Activated CD4-positive, alpha-beta memory T cell treated with anti-CD3 and anti-CD28 coated beads for 36 hours (primary cell): Measurements from ENCODE around the gene FGFRL1. TPM values are rescaled to one million over a fixed set of nuclear protein-coding genes. Genes with fewer than 3 reads are reported as not detected.

Source experiments
- CTCF ChIA-PET: fragments of 350-600 bp; sonication (Branson Sonifier 250); formaldehyde crosslinking; loops from one replicate; lab custom pipeline; 2021; ENCODE audit warnings: antibody characterized with exemption, inconsistent platforms; lab: Charles Lee
- POLR2A ChIA-PET: fragments of 350-600 bp; sonication (Branson Sonifier 250); formaldehyde crosslinking; loops from one replicate; lab custom pipeline; 2021; ENCODE audit warnings: antibody characterized with exemption; lab: Charles Lee
- DNase-seq: peaks from one replicate; pipeline ENCODE4 v3.0.0-alpha.2; 2020
- H3K27ac Mint-ChIP-seq: one replicate; pipeline ENCODE4 v1.8.0; 2021; ENCODE audit warnings: mixed read lengths
- H3K27me3 Mint-ChIP-seq: one replicate; pipeline ENCODE4 v1.8.0; 2021; ENCODE audit warnings: mixed read lengths
- H3K36me3 Mint-ChIP-seq: one replicate; pipeline ENCODE4 v1.8.0; 2021; ENCODE audit warnings: mixed read lengths
- H3K4me1 Mint-ChIP-seq: one replicate; pipeline ENCODE4 v1.8.0; 2021; ENCODE audit warnings: low read depth, mixed read lengths
- H3K4me3 Mint-ChIP-seq: one replicate; pipeline ENCODE4 v1.8.0; 2021; ENCODE audit warnings: mild to moderate bottlenecking, mixed read lengths
- H3K9me3 Mint-ChIP-seq: one replicate; pipeline ENCODE4 v1.8.0; 2021; ENCODE audit warnings: mixed read lengths
- intact Hi-C: fragments of 100-400 bp; cut with micrococcal nuclease; formaldehyde crosslinking; loops from one replicate; pipeline ENCODE4 v1.15.1; 2023
- total RNA-seq, 2 experiments: library from RNA; stranded (reverse); gene quantifications; one replicate each; pipeline ENCODE4 v1.2.3, GENCODE V29; 2021

Gene FGFRL1
- total RNA-seq, 2 experiments from 2014 or later = 12.2 to 15.1 TPM

DNA sequence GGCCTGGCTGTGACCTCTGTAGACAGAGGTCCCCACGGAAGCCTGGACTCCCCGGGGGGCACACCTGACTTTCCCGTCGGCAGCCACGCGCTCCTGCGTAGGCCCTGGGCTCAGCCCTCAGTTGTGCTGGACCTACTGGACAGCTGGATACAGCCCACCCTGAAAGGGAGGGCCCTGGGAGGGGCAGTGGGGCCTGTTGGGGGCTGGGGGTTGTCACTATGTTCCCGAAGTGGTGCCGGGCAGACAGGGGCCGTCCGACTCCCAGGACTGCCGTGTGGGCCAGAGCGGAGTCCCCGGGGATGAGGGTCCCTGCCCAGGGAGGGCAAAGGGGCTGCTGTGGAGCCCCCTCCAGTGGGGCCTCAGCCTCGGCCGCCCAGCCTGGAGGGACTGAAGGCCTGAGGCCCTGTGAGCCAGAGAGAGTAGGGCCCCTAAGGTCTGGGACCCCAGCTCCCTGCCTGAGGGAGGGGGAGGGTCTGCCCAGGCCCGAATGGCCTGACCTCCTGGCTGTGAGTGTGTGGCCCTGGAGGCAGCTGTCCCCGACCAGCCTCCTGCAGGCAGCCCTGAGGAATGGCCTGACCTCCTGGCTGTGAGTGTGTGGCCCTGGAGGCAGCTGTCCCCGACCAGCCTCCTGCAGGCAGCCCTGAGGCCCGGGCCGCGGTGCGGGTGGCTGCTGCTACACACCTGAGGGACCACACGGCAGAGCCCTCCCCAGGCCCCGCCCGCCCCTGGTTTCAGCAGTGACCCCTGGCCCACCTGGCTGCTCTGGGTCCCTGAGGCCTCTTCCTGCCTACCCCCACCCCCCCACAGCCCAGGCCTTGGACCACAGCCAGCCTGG lies 25.8 kb downstream of the FGFRL1 start:
- H3K4me3 Mint-ChIP-seq = no peak overlapping the region
- ChIA-PET POLR2A (no interaction called here), CTCF (interaction anchor here (1.2 kb wide), 1 partner anchor 231 kb away, joined by 3 read pairs; no protein-coding TSS in a partner anchor)
- H3K9me3 Mint-ChIP-seq = no peaks in the 10 kb centered on the region
- DNase-seq = no peak
- intact Hi-C loops = no loop called here
- no peaks in the 10 kb centered on the region for H3K4me1 Mint-ChIP-seq
- no peaks in the 10 kb centered on the region for H3K27me3 Mint-ChIP-seq
- no peak overlapping the region for H3K27ac Mint-ChIP-seq
- H3K36me3 Mint-ChIP-seq = no peaks in the 10 kb centered on the region

- no peak overlapping the region for H3K4me3 Mint-ChIP-seq
- POLR2A ChIA-PET = no interaction called here
- no peak overlapping the region for H3K27ac Mint-ChIP-seq
Measured at GRCh38 chr4:1038948-1039492, 27.6 kb downstream of the FGFRL1 start.

GRCh38 chr4:1039493-1040343 lies 28.3 kb downstream of the FGFRL1 start:
- ChIA-PET POLR2A (no interaction called here), CTCF (no interaction called here)
- intact Hi-C loops = no loop called here
- Mint-ChIP-seq H3K4me3 (no peak overlapping the region), H3K4me1 (no peaks in the 10 kb centered on the region), H3K36me3 (no peaks in the 10 kb centered on the region), H3K9me3 (no peaks in the 10 kb centered on the region), H3K27ac (no peak overlapping the region), H3K27me3 (peaks cover 2% of the 10 kb centered on the region)
- DNase-seq = no peak

More at GRCh38 chr4:1038948-1039492, 27.6 kb downstream of the FGFRL1 start:
- Mint-ChIP-seq H3K27me3 (no peaks in the 10 kb centered on the region), H3K36me3 (no peaks in the 10 kb centered on the region), H3K9me3 (no peaks in the 10 kb centered on the region), H3K4me1 (no peaks in the 10 kb centered on the region)
- CTCF ChIA-PET = no interaction called here
- DNase-seq = no peak
- intact Hi-C loops = no loop called here

DNA sequence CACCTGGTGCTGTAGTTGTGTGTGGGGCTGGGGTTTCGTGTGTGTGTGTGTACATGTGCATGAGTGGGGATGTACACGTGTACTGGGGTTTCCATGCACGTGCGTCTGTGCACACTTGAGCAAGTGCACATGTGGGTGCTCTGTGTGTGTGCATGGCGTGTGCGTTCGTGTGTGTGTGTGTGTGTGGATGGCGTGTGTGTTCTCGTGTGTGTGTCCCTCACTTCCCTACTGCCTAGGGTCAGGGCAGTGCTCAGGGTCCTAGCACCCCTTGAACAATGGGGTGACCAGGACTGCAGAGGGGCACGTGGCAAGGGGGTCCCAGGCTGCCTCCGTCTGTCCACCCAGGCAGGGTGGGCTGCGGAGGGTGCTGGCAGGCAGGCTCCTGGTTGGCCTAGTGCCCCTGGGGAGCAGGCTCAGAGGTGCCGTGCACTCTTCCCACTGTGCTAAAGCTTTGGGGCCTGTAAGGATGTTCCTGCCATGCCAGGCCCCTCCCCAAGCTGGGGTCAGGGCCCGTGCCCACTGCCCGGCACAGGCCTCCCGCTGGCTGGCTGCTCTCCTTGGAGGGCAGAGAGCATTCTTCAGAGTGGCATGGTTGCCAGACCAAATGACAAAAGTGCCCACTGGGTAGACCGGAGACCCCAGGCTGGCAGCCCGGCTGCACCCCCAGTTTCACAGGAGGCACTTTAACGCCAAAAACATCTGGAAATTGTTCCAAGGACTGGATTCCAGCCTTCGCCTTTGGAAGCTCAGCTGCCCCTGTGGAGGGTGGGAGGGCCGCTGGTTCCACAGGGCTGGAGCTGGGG lies 29.1 kb downstream of the FGFRL1 start:
- no peaks in the 10 kb centered on the region for H3K36me3 Mint-ChIP-seq
- H3K27me3 Mint-ChIP-seq = peaks cover 7% of the 10 kb centered on the region
- H3K4me1 Mint-ChIP-seq = no peaks in the 10 kb centered on the region
- intact Hi-C loops = no loop called here
- H3K27ac Mint-ChIP-seq = no peak overlapping the region
- DNase-seq = no peak
- CTCF ChIA-PET = no interaction called here
- POLR2A ChIA-PET = no interaction called here
- no peaks in the 10 kb centered on the region for H3K9me3 Mint-ChIP-seq
- no peak overlapping the region for H3K4me3 Mint-ChIP-seq

GRCh38 chr4:1041147-1041935 lies 29.9 kb downstream of the FGFRL1 start:
- no peaks in the 10 kb centered on the region for H3K36me3 Mint-ChIP-seq
- ChIA-PET CTCF (no interaction called here), POLR2A (no interaction called here)
- H3K27ac Mint-ChIP-seq = no peak overlapping the region
- no peak for DNase-seq
- H3K9me3 Mint-ChIP-seq = no peaks in the 10 kb centered on the region
- H3K27me3 Mint-ChIP-seq = peaks cover 9% of the 10 kb centered on the region
- H3K4me3 Mint-ChIP-seq = no peak overlapping the region
- intact Hi-C loops = no loop called here
- H3K4me1 Mint-ChIP-seq = no peaks in the 10 kb centered on the region

DNA sequence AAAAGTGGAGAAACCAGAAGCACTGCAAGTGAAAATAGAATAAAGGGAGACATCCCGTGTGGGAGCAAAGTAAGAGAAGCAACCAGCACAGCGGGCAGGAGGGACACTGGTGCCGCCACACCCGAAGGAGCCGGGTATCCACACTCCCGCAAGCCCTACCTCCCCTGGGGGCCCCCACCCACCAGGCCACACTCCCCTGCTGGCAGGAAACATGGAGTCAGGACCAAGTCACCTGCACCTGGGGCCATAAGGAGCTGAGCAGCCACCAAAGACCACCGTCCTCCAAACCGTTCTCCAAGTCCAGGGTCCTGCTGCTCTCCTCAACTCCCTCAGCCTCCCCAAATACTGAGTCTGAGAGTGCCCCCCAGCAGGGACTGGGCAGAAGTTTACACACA lies 30.5 kb downstream of the FGFRL1 start:
- intact Hi-C loops = no loop called here
- no peak overlapping the region for H3K27ac Mint-ChIP-seq

DNA sequence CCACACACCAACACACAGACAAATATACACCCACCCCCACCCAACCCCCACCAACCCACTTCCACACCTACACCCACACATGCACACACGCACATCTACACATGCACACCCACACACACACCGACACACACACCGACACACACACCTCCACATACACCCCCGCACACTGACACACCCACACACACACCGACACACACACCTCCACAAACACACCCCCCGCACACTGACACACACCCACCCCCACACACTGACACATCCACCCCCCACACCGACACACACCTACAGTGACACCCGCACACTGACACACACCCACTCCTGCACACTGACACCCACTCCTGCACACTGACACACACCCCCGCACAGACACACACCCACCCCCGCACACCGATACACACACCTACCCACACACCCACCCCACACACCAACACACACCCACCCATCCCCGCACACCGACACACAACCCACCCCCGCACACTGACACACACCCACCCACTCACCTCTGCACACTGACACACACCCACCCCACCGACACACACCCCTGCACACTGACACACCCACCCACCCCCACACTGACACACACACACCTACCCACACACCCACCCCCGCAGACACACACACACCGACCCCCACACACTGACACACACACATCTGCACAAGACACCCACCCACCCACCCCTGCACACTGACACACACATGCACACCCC lies 31.1 kb downstream of the FGFRL1 start:
- ChIA-PET CTCF (no interaction called here), POLR2A (no interaction called here)
- Mint-ChIP-seq H3K36me3 (no peaks in the 10 kb centered on the region), H3K9me3 (no peaks in the 10 kb centered on the region), H3K27me3 (peaks cover 16% of the 10 kb centered on the region), H3K27ac (no peak overlapping the region), H3K4me3 (no peak overlapping the region), H3K4me1 (peaks cover 2% of the 10 kb centered on the region)
- intact Hi-C loops = no loop called here
- no peak for DNase-seq

More for the DNA sequence above, 30.5 kb downstream of the FGFRL1 start:
- DNase-seq = no peak
- peaks cover 2% of the 10 kb centered on the region for H3K4me1 Mint-ChIP-seq
- ChIA-PET POLR2A (no interaction called here), CTCF (no interaction called here)
- H3K4me3 Mint-ChIP-seq = no peak overlapping the region
- H3K36me3 Mint-ChIP-seq = no peaks in the 10 kb centered on the region
- no peaks in the 10 kb centered on the region for H3K9me3 Mint-ChIP-seq
- H3K27me3 Mint-ChIP-seq = peaks cover 11% of the 10 kb centered on the region

GRCh38 chr4:1043162-1043561 lies 31.7 kb downstream of the FGFRL1 start:
- no peak for DNase-seq
- Mint-ChIP-seq H3K27ac (no peak overlapping the region), H3K9me3 (no peaks in the 10 kb centered on the region), H3K4me3 (no peak overlapping the region), H3K27me3 (peaks cover 22% of the 10 kb centered on the region), H3K4me1 (peaks cover 2% of the 10 kb centered on the region), H3K36me3 (no peaks in the 10 kb centered on the region)
- ChIA-PET POLR2A (no interaction called here), CTCF (no interaction called here)
- intact Hi-C loops = no loop called here

- H3K27me3 Mint-ChIP-seq = peaks cover 27% of the 10 kb centered on the region
- no peak overlapping the region for H3K27ac Mint-ChIP-seq
- no peaks in the 10 kb centered on the region for H3K36me3 Mint-ChIP-seq
- intact Hi-C loops = no loop called here
- no peak overlapping the region for H3K4me3 Mint-ChIP-seq
- peaks cover 5% of the 10 kb centered on the region for H3K4me1 Mint-ChIP-seq
- ChIA-PET POLR2A (no interaction called here), CTCF (no interaction called here)
- DNase-seq = peak; percentile 65
- no peaks in the 10 kb centered on the region for H3K9me3 Mint-ChIP-seq
Measured at GRCh38 chr4:1043651-1044468, 32.4 kb downstream of the FGFRL1 start.

GRCh38 chr4:1044469-1045192 lies 33.2 kb downstream of the FGFRL1 start:
- POLR2A ChIA-PET = no interaction called here
- Mint-ChIP-seq H3K36me3 (no peaks in the 10 kb centered on the region), H3K27ac (no peak overlapping the region), H3K4me3 (no peak overlapping the region), H3K4me1 (peaks cover 5% of the 10 kb centered on the region), H3K9me3 (no peaks in the 10 kb centered on the region), H3K27me3 (peaks cover 31% of the 10 kb centered on the region)
- intact Hi-C loops = no loop called here
- CTCF ChIA-PET = no interaction called here
- no peak for DNase-seq
